Measurements from ENCODE around the gene PLCL2. TPM values are rescaled to one million over a fixed set of nuclear protein-coding genes. Genes with fewer than 3 reads are reported as not detected.

The PLCL2 gene
- total RNA-seq, 1 experiment from 2014 or later = 0.92 TPM

DNA sequence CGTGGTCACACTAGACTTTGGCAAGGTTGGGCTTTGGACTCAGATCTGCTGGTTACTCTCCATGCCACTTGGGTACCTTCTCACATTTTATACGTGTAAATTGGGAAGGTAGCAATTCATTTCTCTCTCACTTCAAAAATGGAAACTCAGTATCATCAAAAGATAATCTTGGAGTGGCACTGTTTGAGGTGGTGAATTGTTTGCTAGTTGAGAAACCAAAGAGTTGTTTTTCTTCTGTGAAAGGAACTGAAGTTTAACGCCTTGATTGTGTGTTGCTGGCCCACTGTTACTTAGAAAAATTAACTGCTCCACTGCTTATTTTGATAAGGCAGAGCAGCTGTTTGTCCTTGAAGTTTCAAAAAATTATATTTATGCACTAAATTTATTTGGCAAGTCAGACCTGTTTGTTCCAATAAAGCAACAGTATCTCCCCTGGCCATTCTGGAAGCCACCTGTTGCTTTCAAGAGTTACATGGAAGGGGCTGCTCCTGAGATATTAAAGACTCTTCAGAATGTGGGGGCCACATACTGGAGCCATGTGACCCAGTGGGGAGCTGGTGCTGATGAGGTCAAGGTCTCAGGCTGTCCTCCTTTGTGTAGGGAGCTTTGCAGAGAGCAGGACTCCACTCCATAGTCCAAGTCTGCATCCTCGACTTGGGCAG, 16.2 kb downstream of the PLCL2 start:
- intact Hi-C loops (cut with micrococcal nuclease; ENCODE audit: unreplicated experiment) = no loop called here
- H3K4me1 ChIP-seq (ENCODE audit: insufficient read depth, low read length, poor library complexity, severe bottlenecking) = no peaks in the 10 kb centered on the region
- H3K36me3 ChIP-seq (ENCODE audit: insufficient read depth, low read length, poor library complexity, severe bottlenecking) = no peaks in the 10 kb centered on the region
- BruUV-seq (replicated peaks) = no TSS peak
- no peak overlapping the region for H3K27ac ChIP-seq (ENCODE audit: low read depth, low read length, poor library complexity, severe bottlenecking)
- ChIA-PET POLR2A (ENCODE audit: low non-redundant PET) (no interaction called here), CTCF (no interaction called here)
- no peaks in the 10 kb centered on the region for H3K27me3 ChIP-seq (replicated peaks; ENCODE audit: insufficient read depth, low read depth, low read length, poor library complexity)
- TF ChIP-seq, protein P1, sequence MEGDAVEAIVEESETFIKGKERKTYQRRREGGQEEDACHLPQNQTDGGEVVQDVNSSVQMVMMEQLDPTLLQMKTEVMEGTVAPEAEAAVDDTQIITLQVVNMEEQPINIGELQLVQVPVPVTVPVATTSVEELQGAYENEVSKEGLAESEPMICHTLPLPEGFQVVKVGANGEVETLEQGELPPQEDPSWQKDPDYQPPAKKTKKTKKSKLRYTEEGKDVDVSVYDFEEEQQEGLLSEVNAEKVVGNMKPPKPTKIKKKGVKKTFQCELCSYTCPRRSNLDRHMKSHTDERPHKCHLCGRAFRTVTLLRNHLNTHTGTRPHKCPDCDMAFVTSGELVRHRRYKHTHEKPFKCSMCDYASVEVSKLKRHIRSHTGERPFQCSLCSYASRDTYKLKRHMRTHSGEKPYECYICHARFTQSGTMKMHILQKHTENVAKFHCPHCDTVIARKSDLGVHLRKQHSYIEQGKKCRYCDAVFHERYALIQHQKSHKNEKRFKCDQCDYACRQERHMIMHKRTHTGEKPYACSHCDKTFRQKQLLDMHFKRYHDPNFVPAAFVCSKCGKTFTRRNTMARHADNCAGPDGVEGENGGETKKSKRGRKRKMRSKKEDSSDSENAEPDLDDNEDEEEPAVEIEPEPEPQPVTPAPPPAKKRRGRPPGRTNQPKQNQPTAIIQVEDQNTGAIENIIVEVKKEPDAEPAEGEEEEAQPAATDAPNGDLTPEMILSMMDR (conservative IDR thresholded peaks at IDR 0.05; ENCODE audit: low read depth, low read length) = no peak
- TF ChIP-seq EZH2 (IDR thresholded peaks at IDR 0.05; ENCODE audit: borderline replicate concordance, low read depth, low read length, poor library complexity, severe bottlenecking) = no peak
- no peak for DNase-seq (ENCODE audit: low spot score)
- no peaks in the 10 kb centered on the region for H3K9me3 ChIP-seq (ENCODE audit: low read depth, low read length, poor library complexity, severe bottlenecking)
- H3K4me3 ChIP-seq (ENCODE audit: low read depth, low read length, poor library complexity, severe bottlenecking) = no peak overlapping the region

DNA sequence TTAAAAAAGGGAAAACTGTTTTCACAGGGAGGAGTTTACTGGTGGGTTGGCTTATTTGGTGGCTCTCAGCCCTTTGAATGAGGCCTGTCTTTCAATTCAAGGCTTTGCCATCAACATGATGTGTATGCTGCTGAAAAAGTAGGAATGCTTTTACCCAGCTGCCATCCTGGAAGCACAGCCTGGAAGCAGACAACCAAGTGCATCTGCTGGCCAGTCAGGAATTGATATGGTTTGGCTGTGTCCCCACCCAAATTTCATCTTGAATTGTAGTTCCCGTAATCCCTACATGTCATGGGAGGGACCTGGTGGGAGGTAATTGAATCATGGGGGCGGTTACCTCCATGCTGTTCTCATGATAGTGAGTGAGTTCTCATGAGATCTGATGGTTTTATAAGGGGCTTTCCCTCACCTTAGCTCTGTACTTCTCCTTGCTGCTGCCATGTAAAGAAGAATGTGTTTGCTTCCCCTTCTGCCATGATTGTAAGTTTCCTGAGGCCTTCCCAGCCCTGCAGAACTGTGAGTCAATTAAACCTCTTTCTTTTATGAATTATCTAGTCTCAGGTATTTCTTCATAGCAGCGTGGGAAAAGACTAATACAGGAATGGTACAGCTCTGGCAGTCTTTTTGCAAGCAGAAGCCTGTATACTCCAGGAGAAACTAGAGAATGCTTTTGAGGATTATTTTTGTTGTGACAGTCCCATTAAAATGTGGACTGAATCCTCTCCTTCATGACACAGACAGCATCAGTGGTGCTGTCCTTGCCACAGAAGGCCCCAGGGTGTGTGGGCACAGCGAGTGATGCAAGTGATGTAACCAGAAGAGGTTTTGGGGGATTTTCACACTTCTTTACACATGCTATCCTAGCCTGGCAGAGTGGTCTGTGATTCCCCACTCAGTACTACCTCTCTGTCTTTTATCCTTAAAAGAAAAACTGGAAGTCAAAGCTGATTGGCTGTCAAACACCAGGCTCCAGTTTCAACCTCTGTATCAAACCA, 20.0 kb downstream of the PLCL2 start:
- H3K27ac ChIP-seq (ENCODE audit: low read depth, low read length, poor library complexity, severe bottlenecking) = no peak overlapping the region
- DNase-seq (ENCODE audit: low spot score) = no peak
- intact Hi-C loops (cut with micrococcal nuclease; ENCODE audit: unreplicated experiment) = no loop called here
- no peaks in the 10 kb centered on the region for H3K4me1 ChIP-seq (ENCODE audit: insufficient read depth, low read length, poor library complexity, severe bottlenecking)
- CTCF ChIA-PET = no interaction called here
- H3K36me3 ChIP-seq (ENCODE audit: insufficient read depth, low read length, poor library complexity, severe bottlenecking) = no peaks in the 10 kb centered on the region
- no peak for TF ChIP-seq EZH2 (IDR thresholded peaks at IDR 0.05; ENCODE audit: borderline replicate concordance, low read depth, low read length, poor library complexity, severe bottlenecking)
- TF ChIP-seq, protein P1 (conservative IDR thresholded peaks at IDR 0.05; ENCODE audit: low read depth, low read length) = no peak
- H3K4me3 ChIP-seq (ENCODE audit: low read depth, low read length, poor library complexity, severe bottlenecking) = no peak overlapping the region
- no peaks in the 10 kb centered on the region for H3K27me3 ChIP-seq (replicated peaks; ENCODE audit: insufficient read depth, low read depth, low read length, poor library complexity)
- no peaks in the 10 kb centered on the region for H3K9me3 ChIP-seq (ENCODE audit: low read depth, low read length, poor library complexity, severe bottlenecking)
- BruUV-seq (replicated peaks) = no TSS peak
- POLR2A ChIA-PET (ENCODE audit: low non-redundant PET) = no interaction called here

DNA sequence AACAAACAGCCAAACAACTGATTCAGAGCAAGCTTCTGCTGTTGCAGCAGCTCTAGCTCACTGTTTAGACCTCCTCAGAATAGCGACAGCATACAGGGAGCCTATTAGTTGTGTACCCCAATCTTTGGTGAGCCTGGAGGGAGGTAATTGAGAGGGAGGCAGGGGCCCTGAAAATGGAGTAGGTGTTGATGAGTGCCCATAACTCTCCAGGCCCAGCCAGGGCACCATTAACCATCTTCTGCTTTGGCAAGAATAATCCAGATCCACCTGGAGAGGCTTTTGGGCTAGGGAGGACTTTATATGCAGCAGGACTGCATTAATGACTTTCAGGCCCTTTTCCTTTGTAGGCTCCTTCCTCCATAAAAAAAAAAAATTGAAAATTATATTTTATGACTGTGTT, 20.9 kb downstream of the PLCL2 start:
- no peak for TF ChIP-seq EZH2 (IDR thresholded peaks at IDR 0.05; ENCODE audit: borderline replicate concordance, low read depth, low read length, poor library complexity, severe bottlenecking)
- TF ChIP-seq, protein P1 (conservative IDR thresholded peaks at IDR 0.05; ENCODE audit: low read depth, low read length) = no peak
- no peak for DNase-seq (ENCODE audit: low spot score)
- Histone ChIP-seq H3K36me3 (ENCODE audit: insufficient read depth, low read length, poor library complexity, severe bottlenecking) (no peaks in the 10 kb centered on the region), H3K4me1 (ENCODE audit: insufficient read depth, low read length, poor library complexity, severe bottlenecking) (no peaks in the 10 kb centered on the region), H3K27ac (ENCODE audit: low read depth, low read length, poor library complexity, severe bottlenecking) (no peak overlapping the region), H3K27me3 (replicated peaks; ENCODE audit: insufficient read depth, low read depth, low read length, poor library complexity) (peaks cover 5% of the 10 kb centered on the region), H3K4me3 (ENCODE audit: low read depth, low read length, poor library complexity, severe bottlenecking) (no peak overlapping the region), H3K9me3 (ENCODE audit: low read depth, low read length, poor library complexity, severe bottlenecking) (no peaks in the 10 kb centered on the region)
- CTCF ChIA-PET = no interaction called here
- intact Hi-C loops (cut with micrococcal nuclease; ENCODE audit: unreplicated experiment) = no loop called here
- POLR2A ChIA-PET (ENCODE audit: low non-redundant PET) = no interaction called here
- BruUV-seq (replicated peaks) = no TSS peak
